ENCODE measurements around the gene G0S2.

GRCh38 chr1:209626346-209627026, 48.7 kb upstream of the G0S2 start:
- TF ChIP-seq CTCF (IDR thresholded peaks at IDR 0.05) (no peak), POLR2AphosphoS5 (IDR thresholded peaks at IDR 0.05) (no peak)

All from transverse colon (tissue), 4 donors.